ENCODE measurements around the gene SLC3A2. TPM values are rescaled to one million over a fixed set of nuclear protein-coding genes. Genes with fewer than 3 reads are reported as not detected.
A peak's percentile ranks its signal among the peaks of the same experiment; 100 is the strongest.
"Not testable (repeated sequence)": the region's sequence is repeated elsewhere in the genome, so short reads cannot be mapped to it uniquely, and the experiment has no call there.

Gene SLC3A2
- total RNA-seq, 1 experiment from 2014 or later: 765 TPM

- in situ Hi-C loops (cut with HindIII; ENCODE audit: low pct_unique_long_range_greater_than_20kb, low sequenced_read_pairs): no loop called here
- DNase-seq (ENCODE audit: low read depth, low spot score): no peak
Observed at GRCh38 chr11:62850911-62851806, 29.5 kb upstream of the SLC3A2 start.

- in situ Hi-C loops (cut with HindIII; ENCODE audit: low pct_unique_long_range_greater_than_20kb, low sequenced_read_pairs): no loop called here
- DNase-seq (ENCODE audit: low read depth, low spot score): no peak
Observed at GRCh38 chr11:62851807-62852522, 28.7 kb upstream of the SLC3A2 start.

DNA sequence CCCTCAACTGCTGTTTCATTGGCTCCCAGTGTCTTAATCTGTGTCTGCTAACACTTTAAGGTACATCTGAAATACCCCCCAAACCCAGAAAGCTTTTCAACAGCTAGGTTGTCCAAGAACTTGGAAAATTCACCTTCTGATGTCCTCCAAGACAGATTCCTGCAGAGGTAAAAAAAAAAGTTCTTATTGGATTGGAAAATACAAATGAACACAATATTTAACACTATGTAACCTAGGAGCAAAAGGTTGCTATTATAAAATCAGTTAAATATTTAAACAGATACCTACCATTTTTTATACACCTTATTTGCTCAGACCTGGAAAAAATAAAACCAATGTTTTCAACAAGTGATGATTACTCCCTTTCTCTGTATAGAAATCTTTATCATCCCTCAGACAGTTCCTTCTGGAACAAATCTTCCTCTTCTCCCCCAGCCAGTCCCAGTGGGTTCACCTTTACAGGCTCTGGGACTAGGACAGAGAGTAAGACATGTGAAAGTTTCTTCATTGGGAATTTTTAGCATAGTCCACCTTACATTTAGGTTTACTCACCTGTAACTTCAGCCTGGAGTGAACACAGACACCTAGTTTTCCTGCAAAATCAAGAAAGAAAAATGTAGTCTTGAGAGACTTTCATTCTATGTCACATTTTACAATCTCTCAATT is 28.0 kb upstream of the SLC3A2 start:
- DNase-seq (ENCODE audit: low read depth, low spot score): no peak
- in situ Hi-C loops (cut with HindIII; ENCODE audit: low pct_unique_long_range_greater_than_20kb, low sequenced_read_pairs): no loop called here

- no peak for DNase-seq (ENCODE audit: low read depth, low spot score)
- in situ Hi-C loops (cut with HindIII; ENCODE audit: low pct_unique_long_range_greater_than_20kb, low sequenced_read_pairs): no loop called here
Observed at GRCh38 chr11:62853279-62853965, 27.3 kb upstream of the SLC3A2 start.

DNA sequence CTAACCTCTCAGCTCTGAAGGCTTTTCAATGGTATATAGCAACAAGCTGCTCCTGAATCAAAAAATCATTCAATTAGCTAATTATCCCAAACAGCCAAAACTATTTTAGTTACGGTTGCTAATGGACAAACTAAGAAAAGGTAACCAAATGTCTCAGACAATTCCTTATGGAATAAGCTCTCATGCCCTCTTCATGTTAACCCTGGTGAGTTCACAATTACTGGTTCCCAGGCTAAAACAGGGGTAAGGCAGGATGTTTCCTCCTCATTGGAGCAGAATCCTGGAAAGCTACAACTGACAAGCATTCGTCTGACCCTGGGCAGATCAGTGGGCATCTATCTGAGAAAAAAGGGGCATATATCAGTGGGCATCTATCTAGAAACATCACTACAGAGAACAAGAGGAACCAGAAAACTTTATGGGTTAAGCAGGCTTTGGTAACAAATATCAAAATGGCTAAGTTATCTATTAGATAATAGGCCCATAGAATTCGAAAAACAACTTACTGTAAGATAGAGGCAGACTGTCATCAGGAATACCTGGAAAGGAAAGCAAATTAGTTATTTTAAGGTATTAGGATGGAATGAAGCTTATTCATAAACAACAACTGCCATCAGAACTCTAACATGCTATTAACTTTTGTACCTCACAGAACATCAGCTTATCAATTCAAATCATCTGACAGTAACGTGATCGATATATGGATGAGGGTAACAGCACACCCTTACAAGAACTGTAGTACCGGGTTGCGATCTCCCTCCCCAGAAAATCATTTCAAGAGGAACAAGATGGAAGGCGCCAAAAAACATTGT is 26.5 kb upstream of the SLC3A2 start:
- DNase-seq (ENCODE audit: low read depth, low spot score): no peak
- in situ Hi-C loops (cut with HindIII; ENCODE audit: low pct_unique_long_range_greater_than_20kb, low sequenced_read_pairs): no loop called here

GRCh38 chr11:62854825-62855570 is 25.7 kb upstream of the SLC3A2 start:
- no peak for DNase-seq (ENCODE audit: low read depth, low spot score)
- in situ Hi-C loops (cut with HindIII; ENCODE audit: low pct_unique_long_range_greater_than_20kb, low sequenced_read_pairs): no loop called here

- DNase-seq (ENCODE audit: low read depth, low spot score): peak; percentile 94
- in situ Hi-C loops (cut with HindIII; ENCODE audit: low pct_unique_long_range_greater_than_20kb, low sequenced_read_pairs): no loop called here
Observed at GRCh38 chr11:62855571-62856332, 24.9 kb upstream of the SLC3A2 start.

GRCh38 chr11:62856333-62856895 is 24.3 kb upstream of the SLC3A2 start:
- no peak for DNase-seq (ENCODE audit: low read depth, low spot score)
- in situ Hi-C loops (cut with HindIII; ENCODE audit: low pct_unique_long_range_greater_than_20kb, low sequenced_read_pairs): no loop called here

GRCh38 chr11:62857541-62857982 is 23.1 kb upstream of the SLC3A2 start:
- in situ Hi-C loops (cut with HindIII; ENCODE audit: low pct_unique_long_range_greater_than_20kb, low sequenced_read_pairs): no loop called here
- DNase-seq (ENCODE audit: low read depth, low spot score): no peak

DNA sequence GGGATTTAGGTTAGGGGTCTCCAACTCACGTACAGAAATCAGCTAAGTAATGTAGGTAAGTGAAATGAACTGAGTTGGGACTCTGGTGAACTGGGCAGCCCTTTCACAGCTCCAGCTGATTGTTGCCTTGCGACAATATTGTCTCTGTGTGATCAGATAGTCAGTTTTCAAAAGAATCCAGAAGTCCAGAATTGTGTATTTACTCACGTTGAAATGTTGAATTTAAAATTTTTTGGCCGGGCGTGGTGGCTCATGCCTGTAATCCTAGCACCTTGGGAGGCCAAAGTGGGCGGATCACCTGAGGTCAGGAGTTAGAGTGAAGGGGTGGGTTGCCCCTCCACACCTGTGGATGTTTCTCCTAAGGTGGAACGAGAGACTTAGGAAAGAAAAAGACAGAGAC is 22.5 kb upstream of the SLC3A2 start:
- DNase-seq (ENCODE audit: low read depth, low spot score): no peak
- in situ Hi-C loops (cut with HindIII; ENCODE audit: low pct_unique_long_range_greater_than_20kb, low sequenced_read_pairs): no loop called here

DNA sequence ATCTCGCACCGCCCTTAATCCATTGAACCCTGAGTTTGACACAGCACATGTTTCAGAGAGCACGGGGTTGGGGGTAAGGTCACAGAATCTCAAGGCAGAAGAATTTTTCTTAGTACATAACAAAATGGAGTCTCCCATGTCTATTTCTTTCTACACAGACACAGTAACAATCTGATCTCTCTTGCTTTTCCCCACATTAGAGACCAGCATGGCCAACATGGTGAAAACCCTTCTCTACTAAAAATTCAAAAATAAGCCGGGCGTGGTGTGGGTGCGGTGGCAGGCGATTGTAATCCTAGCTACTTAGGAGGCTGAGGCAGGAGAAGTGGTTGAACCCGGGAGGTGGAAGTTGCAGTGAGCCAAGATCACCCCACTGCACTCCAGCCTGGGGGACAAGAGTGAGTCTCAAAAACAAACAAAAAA is 21.4 kb upstream of the SLC3A2 start:
- in situ Hi-C loops (cut with HindIII; ENCODE audit: low pct_unique_long_range_greater_than_20kb, low sequenced_read_pairs): not testable (repeated sequence)

DNA sequence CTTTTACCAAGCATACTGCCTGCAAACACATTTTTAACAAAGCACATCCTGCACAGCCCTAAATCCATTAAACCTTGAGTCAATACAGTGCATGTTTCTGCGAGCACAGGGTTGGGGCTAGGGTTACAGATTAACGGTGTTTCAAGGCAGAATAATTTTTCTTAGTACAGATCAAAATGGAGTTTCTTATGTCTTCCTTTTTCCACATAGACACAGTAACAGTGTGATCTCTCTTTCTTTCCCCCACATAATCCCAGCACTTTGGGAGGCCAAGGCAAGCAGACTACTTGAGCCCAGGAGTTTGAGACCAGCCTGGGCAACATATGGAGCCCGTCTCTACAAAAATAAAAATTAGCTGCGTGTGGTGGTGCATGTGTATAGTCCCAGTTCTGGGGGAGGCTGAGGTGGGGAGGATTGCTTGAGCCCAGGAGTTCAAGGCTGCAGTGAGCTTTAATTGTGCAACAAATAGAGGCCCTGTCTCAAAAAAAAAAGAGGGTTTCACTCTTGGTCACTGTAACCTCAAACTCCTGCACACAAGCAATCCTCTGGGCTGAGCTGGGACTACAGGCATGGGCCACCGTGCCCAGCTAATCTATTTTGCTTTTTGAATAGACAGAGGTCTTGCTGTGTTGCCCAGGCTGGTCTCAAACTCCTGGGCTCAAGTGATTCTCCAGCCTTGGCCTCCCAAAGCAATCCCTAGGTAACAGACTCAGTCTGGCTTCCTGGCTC is 19.7 kb upstream of the SLC3A2 start:
- in situ Hi-C loops (cut with HindIII; ENCODE audit: low pct_unique_long_range_greater_than_20kb, low sequenced_read_pairs): no loop called here
- no peak for DNase-seq (ENCODE audit: low read depth, low spot score)

More for the DNA sequence above, 21.4 kb upstream of the SLC3A2 start:
- not testable (repeated sequence) for DNase-seq (ENCODE audit: low read depth, low spot score)

- not testable (repeated sequence) for DNase-seq (ENCODE audit: low read depth, low spot score)
Observed at GRCh38 chr11:62861564-62862192, 19.0 kb upstream of the SLC3A2 start.

DNA sequence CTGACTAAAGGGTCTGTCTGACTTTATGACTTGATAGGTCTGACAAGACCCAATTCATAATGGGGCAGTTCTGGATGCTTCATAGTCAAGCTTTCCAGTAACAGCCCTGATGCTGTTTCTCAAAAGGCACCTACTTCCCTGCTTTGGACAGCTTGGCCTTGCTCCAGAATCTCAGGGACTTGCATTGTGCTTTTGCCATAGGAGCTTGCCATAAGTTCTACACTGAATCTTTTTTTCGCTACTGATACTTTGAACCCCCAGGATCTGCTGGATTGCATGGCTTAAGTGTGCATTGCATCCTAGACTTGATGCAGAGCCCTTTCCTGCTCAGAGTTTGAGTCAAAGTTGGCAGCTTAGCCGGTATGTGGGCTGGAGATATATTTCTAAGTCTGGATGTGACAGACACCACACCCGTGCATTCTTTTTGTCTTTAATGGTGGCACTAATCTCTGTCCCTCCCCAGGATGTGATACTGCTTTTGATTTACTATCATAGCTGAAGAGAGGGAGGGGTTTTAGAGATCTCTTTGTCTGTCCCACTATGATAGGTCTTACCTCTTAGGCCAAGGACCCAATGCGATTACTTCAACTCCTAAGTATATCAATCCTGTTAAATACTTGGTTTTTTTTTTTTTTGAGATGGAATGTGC is 16.9 kb upstream of the SLC3A2 start:
- DNase-seq (ENCODE audit: low read depth, low spot score): no peak
- in situ Hi-C loops (cut with HindIII; ENCODE audit: low pct_unique_long_range_greater_than_20kb, low sequenced_read_pairs): no loop called here

More at GRCh38 chr11:62861564-62862192, 19.0 kb upstream of the SLC3A2 start:
- in situ Hi-C loops (cut with HindIII; ENCODE audit: low pct_unique_long_range_greater_than_20kb, low sequenced_read_pairs): not testable (repeated sequence)

Measured in SK-MEL-5 (cell line).